H9 (cell line): ENCODE results near the gene NCK1. TPM values are rescaled to one million over a fixed set of nuclear protein-coding genes. Genes with fewer than 3 reads are reported as not detected.

Experiments used
- DNase-seq: peaks from one replicate; pipeline ENCODE4 v3.0.0-alpha.2; 2017
- H2AFZ ChIP-seq: one replicate; pipeline ENCODE4 v1.6.1; 2013; ENCODE audit warnings: mild to moderate bottlenecking, low read length, control low read depth, moderate library complexity
- H2AK5ac ChIP-seq: 2 replicates; pipeline ENCODE4 v1.6.1; 2013; ENCODE audit warnings: low read length, control low read depth, mixed read lengths; ENCODE audit not compliant: insufficient read length
- H2BK120ac ChIP-seq: one replicate; pipeline ENCODE4 v1.6.1; 2013; ENCODE audit warnings: low read depth, mild to moderate bottlenecking, low read length, control low read depth, inconsistent platforms; ENCODE audit not compliant: poor library complexity, severe bottlenecking
- H2BK12ac ChIP-seq: 2 replicates; pipeline ENCODE4 v1.6.1; 2013; ENCODE audit warnings: low read length, control low read depth, mixed read lengths, low read depth; ENCODE audit not compliant: insufficient read length
- H2BK15ac ChIP-seq: 2 replicates; pipeline ENCODE4 v1.6.1; 2013; ENCODE audit warnings: low read depth, low read length, control low read depth
- H2BK20ac ChIP-seq: one replicate; pipeline ENCODE4 v1.6.1; 2013; ENCODE audit warnings: low read depth, mild to moderate bottlenecking, low read length, control low read depth, inconsistent platforms; ENCODE audit not compliant: poor library complexity, severe bottlenecking
- H2BK5ac ChIP-seq: 2 replicates; pipeline ENCODE4 v1.6.1; 2013; ENCODE audit warnings: low read length, control low read depth, mixed read lengths; ENCODE audit not compliant: insufficient read length
- H3K14ac ChIP-seq: 2 replicates; pipeline ENCODE4 v1.6.1; 2013; ENCODE audit warnings: low read length, control low read depth; ENCODE audit not compliant: insufficient read depth
- H3K18ac ChIP-seq: 2 replicates; pipeline ENCODE4 v1.6.1; 2013; ENCODE audit warnings: low read depth, mild to moderate bottlenecking, mixed read lengths, low read length, control low read depth; ENCODE audit not compliant: insufficient read length
- H3K23ac ChIP-seq: 2 replicates; pipeline ENCODE4 v1.6.1; 2013; ENCODE audit warnings: low read length, control low read depth, mixed read lengths, low read depth; ENCODE audit not compliant: insufficient read length
- H3K23me2 ChIP-seq: 2 replicates; pipeline ENCODE4 v1.6.1; 2013; ENCODE audit warnings: low read depth, mild to moderate bottlenecking, mixed read lengths, low read length, control low read depth; ENCODE audit not compliant: insufficient read length, poor library complexity, severe bottlenecking
- H3K27ac ChIP-seq: 2 replicates; pipeline ENCODE4 v1.5.1; 2013; ENCODE audit warnings: low read length, control low read depth, mixed read lengths, low read depth; ENCODE audit not compliant: insufficient read length
- H3K27me3 ChIP-seq: 2 replicates; pipeline ENCODE4 v1.6.1; 2013; ENCODE audit warnings: low read length, control low read depth, inconsistent platforms; ENCODE audit not compliant: insufficient read depth
- H3K4ac ChIP-seq: 2 replicates; pipeline ENCODE4 v1.6.1; 2013; ENCODE audit warnings: low read depth, mild to moderate bottlenecking, control low read depth, inconsistent platforms, low read length, moderate library complexity
- H3K4me1 ChIP-seq: 2 replicates; pipeline ENCODE4 v1.6.1; 2013; ENCODE audit warnings: low read length, control low read depth, inconsistent platforms; ENCODE audit not compliant: insufficient read depth
- H3K4me2 ChIP-seq: 2 replicates; pipeline ENCODE4 v1.6.1; 2013; ENCODE audit warnings: low read length, control low read depth, mixed read lengths; ENCODE audit not compliant: insufficient read length, insufficient read depth
- H3K56ac ChIP-seq: 2 replicates; pipeline ENCODE4 v1.6.1; 2013; ENCODE audit warnings: low read depth, mild to moderate bottlenecking, mixed read lengths, low read length, control low read depth; ENCODE audit not compliant: insufficient read length
- H3K79me1 ChIP-seq: 2 replicates; pipeline ENCODE4 v1.6.1; 2013; ENCODE audit warnings: low read depth, mild to moderate bottlenecking, moderate library complexity, low read length, control low read depth, inconsistent platforms; ENCODE audit not compliant: insufficient read depth, poor library complexity, severe bottlenecking
- H3K79me2 ChIP-seq: 2 replicates; pipeline ENCODE4 v1.6.1; 2013; ENCODE audit warnings: low read length, control low read depth, inconsistent platforms; ENCODE audit not compliant: insufficient read depth
- H3K9ac ChIP-seq: 2 replicates; pipeline ENCODE4 v1.6.1; 2013; ENCODE audit warnings: low read length, control low read depth, mixed read lengths; ENCODE audit not compliant: insufficient read length; ENCODE audit errors: extremely low read depth
- H3K9me3 ChIP-seq: one replicate; pipeline ENCODE4 v1.6.1; 2013; ENCODE audit warnings: low read depth, low read length, inconsistent platforms; ENCODE audit not compliant: control insufficient read depth
- H3T11ph ChIP-seq: one replicate; pipeline ENCODE4 v1.6.1; 2013; ENCODE audit warnings: mild to moderate bottlenecking, low read length, control low read depth, inconsistent platforms
- H4K20me1 ChIP-seq: one replicate; pipeline ENCODE4 v1.6.1; 2013; ENCODE audit not compliant: control insufficient read depth, insufficient read length, insufficient read depth
- H4K5ac ChIP-seq: 2 replicates; pipeline ENCODE4 v1.6.1; 2013; ENCODE audit warnings: low read depth, mild to moderate bottlenecking, mixed read lengths, low read length, control low read depth; ENCODE audit not compliant: insufficient read length
- H4K8ac ChIP-seq: replicated peaks from 2 replicates; pipeline ENCODE4 v1.6.1; 2013; ENCODE audit warnings: low read length, control low read depth, mixed read lengths, low read depth; ENCODE audit not compliant: insufficient read length
- H4K91ac ChIP-seq: 2 replicates; pipeline ENCODE4 v1.6.1; 2013; ENCODE audit warnings: low read depth, mild to moderate bottlenecking, moderate library complexity, mixed read lengths, low read length, control low read depth; ENCODE audit not compliant: insufficient read length
- H3K27ac Mint-ChIP-seq, 3 experiments: 2 replicates in 2 of 3; 3 replicates in 1 of 3; pipeline ENCODE4 v1.8.0; 2020 to 2021; ENCODE audit warnings: mixed read lengths in 3 of 3, mild to moderate bottlenecking in 1 of 3, moderate library complexity in 1 of 3
- H3K27me3 Mint-ChIP-seq: 2 replicates; pipeline ENCODE4 v1.8.0; 2021; ENCODE audit warnings: low read depth, mild to moderate bottlenecking, moderate library complexity, mixed read lengths
- H3K36me3 Mint-ChIP-seq, 3 experiments: 2 replicates in 2 of 3; 3 replicates in 1 of 3; pipeline ENCODE4 v1.8.0; 2020 to 2021; ENCODE audit warnings: low read depth in 3 of 3, mixed read lengths in 3 of 3; ENCODE audit not compliant: insufficient read depth in 1 of 3
- H3K4me1 Mint-ChIP-seq, 2 experiments: 2 replicates each; pipeline ENCODE4 v1.8.0; 2020; ENCODE audit warnings: mixed read lengths in 2 of 2
- H3K4me3 Mint-ChIP-seq, 2 experiments: 2 replicates in 1 of 2; 3 replicates in 1 of 2; pipeline ENCODE4 v1.8.0; 2020 to 2021; ENCODE audit warnings: mild to moderate bottlenecking in 2 of 2, mixed read lengths in 2 of 2, moderate library complexity in 1 of 2
- H3K9me3 Mint-ChIP-seq, 2 experiments: 2 replicates in 1 of 2; 3 replicates in 1 of 2; pipeline ENCODE4 v1.8.0; 2020; ENCODE audit warnings: mild to moderate bottlenecking in 2 of 2, mixed read lengths in 2 of 2, moderate library complexity in 1 of 2
- CTCF ChIP-seq: fragments of 200-600 bp; sonication (generic); conservative IDR thresholded peaks from 3 replicates; pipeline ENCODE4 v1.8.0; 2021; ENCODE audit warnings: antibody characterized with exemption, mild to moderate bottlenecking
- WGBS: extraction: QIAGEN DNeasy Blood & Tissue Kit; methylation state at CpG from one replicate; pipeline ENCODE4 v1.1.7; 2013; ENCODE audit warnings: missing lambda C conversion rate, low lambda C conversion rate, mixed read lengths; ENCODE audit not compliant: insufficient read length; ENCODE audit errors: extremely low coverage; 5-methylcytosine and 5-hydroxymethylcytosine counted together
- total RNA-seq: library from RNA; stranded (reverse); gene quantifications from 2 replicates; pipeline ENCODE4 v1.2.1, GENCODE V29; 2021

NCK1 gene
- total RNA-seq, 1 experiment from 2014 or later = 26.4 TPM

GRCh38 chr3:136916223-136916622, 54.2 kb downstream of the NCK1 start:
- Histone ChIP-seq H2BK20ac (no peak overlapping the region), H3K4ac (no peak overlapping the region), H3K27me3 (no peaks in the 10 kb centered on the region), H4K91ac (no peak overlapping the region), H4K8ac (no peak overlapping the region), H2BK120ac (no peak overlapping the region), H3K9me3 (no peaks in the 10 kb centered on the region), H3K23me2 (no peaks in the 10 kb centered on the region), H3K4me1 (no peaks in the 10 kb centered on the region; the same call in 1 of the 2 replicates), H3K79me2 (peaks cover 9% of the 10 kb centered on the region; the same call in 1 of the 2 replicates), H3K23ac (no peak overlapping the region), H2BK15ac (no peak overlapping the region), H2BK5ac (no peak overlapping the region), H3K18ac (no peak overlapping the region), H2AFZ (no peak overlapping the region), H2BK12ac (no peak overlapping the region), H4K20me1 (no peaks in the 10 kb centered on the region), H3K27ac (no peak overlapping the region), H3K9ac (no peak overlapping the region), H3K4me2 (no peak overlapping the region), H3T11ph (no peak overlapping the region), H2AK5ac (no peak overlapping the region), H3K14ac (no peak overlapping the region), H3K56ac (no peak overlapping the region), H3K79me1 (peaks cover 3% of the 10 kb centered on the region), H4K5ac (no peak overlapping the region)
- Mint-ChIP-seq H3K4me3 (no peak overlapping the region), H3K4me1 (peaks cover 31 to 33% of the 10 kb centered on the region in 2 experiments), H3K27ac (no peak overlapping the region), H3K27me3 (no peaks in the 10 kb centered on the region), H3K36me3 (peaks cover 0 to 14% (median 7%) of the 10 kb centered on the region in 3 experiments; a peak in 4 of 7 replicates), H3K9me3 (peaks cover 8% of the 10 kb centered on the region in 2 experiments; a peak in 4 of 5 replicates)
- no CpG with 5 or more reads among the region's 1 CpG for WGBS
- TF ChIP-seq CTCF = no peak
- DNase-seq = no peak
